Stimulated activated CD8-positive, alpha-beta memory T cell treated with anti-CD3 and anti-CD28 coated beads, Interleukin-2, amount 100 ng/mL, for 1 hour (primary cell): ENCODE measurements around the gene PLEKHD1.
"Not testable (repeated sequence)": the region's sequence is repeated elsewhere in the genome, so short reads cannot be mapped to it uniquely, and the experiment has no call there.

ENCODE experiments used
- DNase-seq, 2 donors: peaks; one replicate each; pipeline ENCODE4 v3.0.0-alpha.2; 2020; ENCODE audit warnings: low read depth in 2 of 2

Gene PLEKHD1

GRCh38 chr14:69484444-69485314, at the start of gene PLEKHD1:
Gene PLEKHD1, plus strand, starts transcription at chr14:69484728. Its CDS starts 238 bp downstream, at chr14:69484966.
- no peak for DNase-seq

GRCh38 chr14:69439521-69440270, 44.8 kb upstream of the PLEKHD1 start:
- DNase-seq, result no peak

- DNase-seq, result no peak
Observed at GRCh38 chr14:69441948-69442347, 42.6 kb upstream of the PLEKHD1 start.

GRCh38 chr14:69443296-69443805, 41.2 kb upstream of the PLEKHD1 start:
- no peak for DNase-seq

- DNase-seq, result no peak
Observed at GRCh38 chr14:69449216-69449615, 35.3 kb upstream of the PLEKHD1 start.

GRCh38 chr14:69451941-69452340, 32.6 kb upstream of the PLEKHD1 start:
- no peak for DNase-seq

GRCh38 chr14:69458350-69458749, 26.2 kb upstream of the PLEKHD1 start:
- DNase-seq, result no peak

- DNase-seq, result no peak
Observed at GRCh38 chr14:69459122-69459521, 25.4 kb upstream of the PLEKHD1 start.

- peak; percentile 8 to 16 for DNase-seq
Observed at GRCh38 chr14:69460093-69460701, 24.3 kb upstream of the PLEKHD1 start.

GRCh38 chr14:69464379-69464778, 20.1 kb upstream of the PLEKHD1 start:
- no peak for DNase-seq

GRCh38 chr14:69464829-69465228, 19.7 kb upstream of the PLEKHD1 start:
- DNase-seq, result no peak

- DNase-seq, result no peak
Observed at GRCh38 chr14:69468949-69469348, 15.6 kb upstream of the PLEKHD1 start.

GRCh38 chr14:69471436-69471835, 13.1 kb upstream of the PLEKHD1 start:
- no peak for DNase-seq

GRCh38 chr14:69471916-69472315, 12.6 kb upstream of the PLEKHD1 start:
- no peak for DNase-seq

GRCh38 chr14:69473260-69473659, 11.3 kb upstream of the PLEKHD1 start:
- no peak for DNase-seq

- DNase-seq, result no peak
Observed at GRCh38 chr14:69473946-69474345, 10.6 kb upstream of the PLEKHD1 start.

GRCh38 chr14:69475194-69475818, 9.2 kb upstream of the PLEKHD1 start:
- DNase-seq, result no peak

GRCh38 chr14:69476824-69477450, 7.6 kb upstream of the PLEKHD1 start:
- DNase-seq, result not testable (repeated sequence)

- DNase-seq, result not testable (repeated sequence)
Observed at GRCh38 chr14:69478055-69478454, 6.5 kb upstream of the PLEKHD1 start.

- no peak for DNase-seq
Observed at GRCh38 chr14:69479696-69480095, 4.8 kb upstream of the PLEKHD1 start.

- no peak for DNase-seq
Observed at GRCh38 chr14:69480136-69480535, 4.4 kb upstream of the PLEKHD1 start.
